ENCODE measurements around the gene STX1B.
"Not testable (repeated sequence)": the region's sequence is repeated elsewhere in the genome, so short reads cannot be mapped to it uniquely, and the experiment has no call there.

STX1B gene

DNA sequence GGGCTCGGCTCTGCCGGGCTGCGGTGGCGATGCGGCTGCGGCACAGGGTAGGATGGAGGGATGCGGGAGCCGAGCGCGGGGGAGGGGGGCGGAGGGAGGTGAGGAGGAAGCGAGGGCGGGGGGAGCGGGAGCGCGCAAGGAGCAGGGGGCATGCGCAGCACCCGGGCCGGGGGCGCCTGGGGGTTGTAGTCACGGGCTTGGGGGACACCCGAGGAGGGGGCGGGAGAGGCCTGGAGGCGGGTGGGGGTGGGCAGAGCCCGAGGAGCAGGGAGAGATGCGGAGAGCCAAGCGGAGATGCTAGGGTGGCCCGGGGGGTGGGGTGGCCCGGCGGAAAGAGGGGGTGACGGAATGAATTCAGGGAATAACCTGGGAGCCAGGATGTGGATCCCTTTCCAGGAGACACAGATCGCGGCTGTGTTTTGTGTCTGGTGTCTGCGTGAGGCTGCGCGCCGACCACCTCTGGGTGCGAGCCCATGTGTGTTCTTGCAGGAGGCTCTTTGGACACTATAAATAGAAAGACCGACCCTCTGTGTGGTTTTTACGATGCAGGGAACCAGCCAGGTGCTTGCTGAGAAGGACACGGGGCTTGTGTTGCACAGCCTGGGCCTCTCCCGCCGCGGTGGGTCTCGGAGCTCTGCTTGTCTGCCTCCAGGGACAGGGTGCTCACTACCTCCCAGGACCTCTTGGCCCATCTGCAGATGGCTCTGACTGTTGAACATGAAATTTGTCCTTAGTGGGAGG, at the start of gene STX1B:
TSS of gene STX1B (minus strand) at position 54 of the 741 bp plus-strand sequence. CDS start 242 bp downstream, outside the sequence.
- peak; percentile 26 to 67 (median 62) for DNase-seq

DNA sequence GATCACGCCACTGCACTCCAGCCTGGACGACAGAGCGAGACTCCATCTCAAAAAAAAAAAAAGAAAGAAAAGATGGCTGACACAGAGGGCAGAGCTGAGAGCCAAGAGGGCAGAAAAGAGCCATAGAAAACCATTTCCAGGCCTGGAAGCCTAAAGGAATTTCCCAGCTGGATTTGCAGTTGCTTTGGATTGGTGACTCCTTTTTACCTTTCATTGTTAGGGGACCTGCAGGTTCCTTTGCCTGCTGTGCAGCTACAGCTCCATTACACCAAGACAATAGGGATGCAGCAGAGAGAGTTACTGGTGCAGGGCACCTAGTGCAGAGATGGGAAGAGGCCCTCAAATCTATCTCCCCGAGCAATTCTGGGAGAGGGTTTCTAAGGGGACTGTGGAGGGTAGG, 45.2 kb upstream of the STX1B start:
- no peak for DNase-seq

DNA sequence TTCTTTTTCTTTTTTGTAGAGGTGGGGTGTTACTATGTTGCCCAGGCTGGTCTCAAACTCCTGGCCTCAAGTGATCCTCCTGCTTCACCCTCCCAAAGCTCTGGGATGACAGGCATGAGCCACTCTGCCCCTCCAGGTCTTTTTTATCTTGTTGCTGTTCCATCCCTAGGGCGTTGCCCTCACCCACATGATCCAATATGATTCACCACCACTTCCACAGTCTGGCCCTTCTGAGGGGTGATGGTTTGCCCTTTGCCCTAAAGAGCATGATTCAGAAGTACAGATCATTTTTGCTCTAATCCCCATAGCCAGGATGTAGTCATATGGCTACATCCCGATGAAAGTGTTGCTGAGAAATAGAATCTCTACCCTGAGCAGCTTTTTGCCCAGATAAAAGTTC, 41.7 kb upstream of the STX1B start:
- no peak for DNase-seq

DNA sequence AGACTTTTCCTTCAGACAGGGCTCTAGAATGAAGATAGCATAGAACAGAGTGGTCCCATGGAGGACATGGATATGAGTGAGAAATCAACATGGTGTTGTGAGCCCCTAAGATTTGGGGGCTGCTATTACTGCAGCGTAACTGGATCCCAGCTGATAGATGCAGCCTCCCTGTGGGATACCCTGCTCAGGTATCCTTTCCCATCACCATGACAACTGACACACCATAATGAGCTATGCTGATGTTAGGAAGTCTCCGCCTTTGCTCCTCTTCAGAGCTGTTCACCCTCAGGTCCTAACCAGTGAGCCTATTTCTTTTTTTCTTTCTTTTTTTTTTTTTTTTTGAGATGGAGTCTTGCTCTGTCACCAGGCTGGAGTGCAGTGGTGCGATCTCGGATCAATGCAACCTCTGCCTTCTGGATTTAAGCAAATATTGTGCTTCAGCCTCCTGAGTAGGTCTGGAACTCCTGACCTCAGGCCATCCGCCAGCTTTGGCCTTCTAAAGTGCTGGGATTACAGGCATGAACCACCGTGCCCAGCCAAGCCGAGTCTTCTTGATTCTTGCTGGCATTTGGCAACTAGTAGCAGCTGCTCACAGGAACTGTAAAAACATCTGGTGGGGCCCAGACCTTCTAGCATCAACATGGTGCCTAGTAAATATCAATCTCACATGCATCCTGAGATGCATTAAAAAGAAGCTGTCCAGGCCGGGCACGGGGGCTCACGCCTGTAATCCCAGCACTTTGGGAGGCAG, 40.0 kb upstream of the STX1B start:
- DNase-seq: no peak

DNA sequence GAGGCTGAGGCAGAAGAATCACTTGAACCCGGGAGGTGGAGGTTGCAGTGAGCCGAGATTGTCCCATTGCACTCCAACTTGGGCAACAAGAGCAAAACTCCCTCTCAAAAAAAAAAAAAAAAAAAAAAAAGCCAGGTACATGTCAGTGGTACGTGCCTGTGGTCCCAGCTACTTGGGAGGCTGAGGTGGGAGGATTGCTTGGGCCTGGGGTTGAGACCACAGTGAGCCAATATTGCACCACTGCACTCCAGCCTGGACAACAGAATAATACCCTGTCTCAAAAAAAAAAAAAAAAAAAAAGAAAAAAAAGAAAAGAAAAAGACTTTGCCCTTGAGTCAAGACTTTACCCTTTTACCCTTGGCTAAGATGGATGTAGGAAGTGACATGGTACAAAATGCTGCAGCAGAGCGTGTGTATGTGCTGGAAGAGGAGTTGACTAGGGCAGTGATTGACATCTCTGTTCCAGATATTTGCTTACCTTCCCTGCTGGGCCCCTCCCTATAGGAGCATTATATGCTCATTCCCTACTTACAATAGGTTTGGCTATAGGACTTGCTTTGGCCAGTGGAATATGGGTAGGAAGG, 33.6 kb upstream of the STX1B start:
- DNase-seq: no peak

DNA sequence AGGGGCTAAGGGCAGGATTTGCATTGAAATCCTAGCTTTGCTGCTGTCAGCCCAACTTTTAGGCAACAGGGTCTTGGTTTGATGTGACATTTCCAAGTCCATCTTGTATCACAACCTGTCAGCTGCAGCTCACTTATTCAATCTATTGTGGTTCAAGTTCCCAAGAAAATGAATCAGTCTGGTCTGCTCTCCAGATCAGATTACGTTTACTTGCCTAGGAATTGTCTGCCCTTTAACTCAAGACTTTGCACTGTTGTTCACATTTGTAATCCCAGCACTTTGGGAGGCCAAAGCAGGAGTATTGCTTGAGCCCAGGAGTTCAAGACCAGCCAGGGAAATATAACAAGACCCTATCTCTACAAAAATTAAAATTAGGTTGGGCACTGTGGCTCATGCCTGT, 32.9 kb upstream of the STX1B start:
- no peak for DNase-seq

DNA sequence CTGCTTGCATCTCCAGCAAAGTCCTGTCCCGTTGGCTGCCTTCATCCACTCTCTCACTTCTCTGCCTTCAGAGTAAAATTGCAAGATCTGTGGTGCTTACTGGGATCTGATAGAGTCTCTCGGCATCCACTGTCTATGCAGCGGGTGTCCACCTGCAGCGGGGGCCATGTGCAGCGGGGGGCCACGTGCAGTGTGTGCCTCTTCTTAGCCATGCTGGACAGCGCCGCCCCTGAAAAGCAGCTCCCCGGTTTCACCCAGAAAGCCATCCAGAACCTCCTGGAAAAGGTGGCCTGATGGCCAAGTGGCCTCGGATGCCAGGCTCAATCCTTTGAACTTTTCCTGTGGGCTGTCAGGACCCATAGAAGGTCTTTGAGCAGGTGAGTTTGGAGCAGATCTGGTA, 32.4 kb upstream of the STX1B start:
- DNase-seq: no peak

DNA sequence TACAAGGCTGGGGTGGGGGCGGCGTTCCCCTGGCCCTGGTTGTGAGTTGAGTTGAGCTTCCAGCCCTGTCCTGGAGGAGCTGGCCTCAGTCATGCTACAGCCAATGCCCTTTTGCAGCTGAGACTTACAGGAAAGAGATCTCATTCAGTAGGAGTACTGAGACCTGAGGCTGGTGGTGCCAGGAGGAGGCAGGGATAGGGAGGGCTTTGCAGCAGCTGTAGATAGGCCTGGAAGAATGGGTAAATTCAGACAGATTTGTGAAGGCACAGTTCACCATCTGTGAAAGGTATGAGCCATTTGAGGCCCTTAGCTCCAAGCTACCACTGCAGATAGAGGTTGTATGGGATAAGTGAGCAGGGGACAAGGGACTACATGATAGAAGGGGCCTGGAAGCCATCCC, 28.6 kb upstream of the STX1B start:
- no peak for DNase-seq

DNA sequence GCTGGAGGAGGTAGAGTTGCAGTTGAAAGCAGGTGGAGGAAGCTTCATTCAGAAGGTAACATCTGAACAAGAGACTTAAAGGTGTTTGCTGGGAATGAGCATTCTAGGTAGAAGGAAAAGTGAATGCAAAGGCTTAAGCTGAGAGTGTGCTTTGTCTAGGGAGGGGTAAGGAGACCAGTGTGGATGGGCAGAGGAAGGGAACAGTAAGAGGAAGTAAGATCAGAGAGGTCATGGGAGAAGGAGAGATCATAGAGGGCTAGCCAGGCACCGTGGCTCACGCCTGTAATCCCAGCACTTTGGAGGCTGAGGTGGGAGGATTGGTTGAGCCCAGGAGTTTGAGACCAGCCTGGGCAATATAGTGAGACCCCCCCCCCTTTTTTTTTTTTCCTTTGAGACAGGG, 26.3 kb upstream of the STX1B start:
- DNase-seq: no peak

DNA sequence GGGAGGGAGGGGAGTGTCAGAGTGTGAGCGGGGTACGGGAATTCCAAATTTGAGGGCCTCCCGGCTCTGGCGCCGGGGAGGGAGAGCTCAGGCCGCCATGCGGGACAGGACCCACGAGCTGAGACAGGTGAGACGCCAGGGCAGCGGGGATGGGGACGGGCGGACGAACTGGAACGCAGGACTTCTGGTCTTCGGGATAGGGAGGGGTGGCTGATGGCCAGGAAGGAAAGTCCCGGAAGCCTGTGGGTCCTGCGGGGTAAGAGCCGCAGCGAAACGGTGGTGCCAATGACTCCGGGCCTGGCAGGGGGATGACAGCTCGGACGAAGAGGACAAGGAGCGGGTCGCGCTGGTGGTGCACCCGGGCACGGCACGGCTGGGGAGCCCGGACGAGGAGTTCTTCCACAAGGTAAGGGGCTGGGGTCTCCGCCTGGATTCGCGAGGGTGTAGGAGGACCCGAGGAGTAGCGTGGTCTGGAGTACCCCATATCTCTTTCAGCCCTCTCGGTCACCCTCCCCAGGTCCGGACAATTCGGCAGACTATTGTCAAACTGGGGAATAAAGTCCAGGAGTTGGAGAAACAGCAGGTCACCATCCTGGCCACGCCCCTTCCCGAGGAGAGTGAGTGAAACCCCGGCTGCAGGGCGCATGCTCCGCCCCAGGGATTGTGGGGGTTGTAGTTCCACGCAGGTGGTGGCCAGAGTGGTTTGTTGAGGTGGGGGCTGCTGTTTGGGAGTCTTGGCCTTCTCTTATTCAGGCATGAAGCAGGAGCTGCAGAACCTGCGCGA, 23.5 kb upstream of the STX1B start:
- peak; percentile 71 to 85 (median 81) for DNase-seq

DNA sequence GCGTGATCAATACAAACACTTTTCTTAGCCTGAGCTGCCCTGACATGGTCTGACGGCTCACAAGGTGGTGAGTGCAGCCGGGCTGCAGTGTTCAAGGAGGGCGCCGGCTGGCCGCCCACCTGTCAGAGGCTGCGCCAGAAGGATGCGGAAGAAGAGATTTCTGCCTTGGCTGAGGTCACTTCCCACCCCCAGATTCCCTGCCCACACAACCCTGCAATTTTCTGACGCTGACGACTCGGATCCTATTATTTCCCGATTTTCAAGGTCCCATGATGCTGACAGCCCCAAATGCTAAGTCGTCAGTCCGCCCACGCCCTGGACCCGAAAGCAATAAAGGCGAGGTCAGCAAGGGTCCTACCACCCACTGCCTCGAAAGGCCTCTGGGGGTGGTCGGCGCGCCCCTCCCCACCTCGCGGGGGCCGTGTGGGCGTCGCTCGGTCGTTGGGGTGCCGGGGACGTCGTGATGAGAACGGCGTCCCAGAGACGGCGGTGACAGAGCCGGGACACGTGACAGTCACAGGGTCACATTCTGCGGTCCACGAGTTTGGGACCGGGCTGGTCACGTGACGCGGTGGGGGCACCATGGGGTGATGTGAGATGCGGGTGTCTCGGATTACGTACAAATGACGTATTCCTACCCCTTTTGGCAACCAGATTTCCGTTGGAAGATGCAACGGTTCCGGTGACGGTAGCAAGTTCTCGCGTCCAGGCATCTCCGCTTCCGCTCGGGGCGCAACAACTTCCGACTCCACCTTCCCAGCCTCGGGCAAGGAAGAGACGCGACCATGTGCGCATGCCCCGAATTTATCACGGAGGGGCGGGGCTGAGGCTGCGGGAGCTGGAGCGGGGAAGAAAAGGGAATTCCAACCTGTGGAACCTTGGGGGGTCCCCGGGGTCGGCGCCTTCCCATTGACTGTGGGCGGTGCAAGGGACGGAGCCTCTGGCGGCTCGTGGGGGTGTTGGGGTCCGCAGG, 22.6 kb upstream of the STX1B start, which contains the start of gene STX4:
TSS of gene STX4 (plus strand) at position 823 of the 973 bp plus-strand sequence. CDS start 248 bp downstream, outside the sequence.
- DNase-seq: peak; percentile 94 to 100 (median 96)

DNA sequence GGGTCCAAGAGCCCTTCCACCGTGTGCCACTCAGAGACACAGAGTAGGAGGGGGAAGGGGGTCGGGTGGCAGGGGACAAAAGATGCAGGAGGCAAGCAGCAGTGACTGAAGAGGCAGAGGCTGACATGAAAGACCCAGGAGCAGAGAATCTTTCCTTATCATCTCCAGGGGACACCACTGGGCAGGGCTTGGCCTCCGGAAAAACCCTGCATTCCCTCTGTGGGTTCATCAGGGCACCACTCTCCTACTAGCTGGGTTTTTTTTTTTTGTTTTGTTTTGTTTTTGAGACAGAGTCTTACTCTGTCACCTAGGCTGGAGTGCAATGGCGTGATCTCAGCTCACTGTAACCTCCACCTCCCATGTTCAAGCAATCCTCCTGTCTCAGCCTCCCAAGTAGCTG, 20.8 kb upstream of the STX1B start:
- no peak for DNase-seq

DNA sequence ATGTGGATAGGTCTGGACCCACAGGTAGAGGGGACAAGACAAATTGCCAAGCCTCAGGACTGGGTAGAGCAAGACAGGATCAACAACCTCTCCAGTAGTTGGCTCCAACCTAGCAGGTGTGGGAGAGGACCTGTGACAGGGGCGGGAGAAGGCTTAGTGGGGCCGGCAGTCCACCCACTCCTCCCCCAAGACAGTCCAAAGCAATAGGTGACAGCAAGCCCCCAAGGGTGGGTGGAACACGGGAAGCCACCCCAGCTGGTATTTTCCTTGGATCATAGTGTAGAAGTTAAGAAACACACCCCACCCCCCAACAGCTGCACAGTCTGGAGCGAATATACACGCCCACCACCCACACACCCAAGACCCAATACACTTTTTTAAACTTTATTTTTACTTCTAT, 18.8 kb upstream of the STX1B start:
- DNase-seq: no peak

DNA sequence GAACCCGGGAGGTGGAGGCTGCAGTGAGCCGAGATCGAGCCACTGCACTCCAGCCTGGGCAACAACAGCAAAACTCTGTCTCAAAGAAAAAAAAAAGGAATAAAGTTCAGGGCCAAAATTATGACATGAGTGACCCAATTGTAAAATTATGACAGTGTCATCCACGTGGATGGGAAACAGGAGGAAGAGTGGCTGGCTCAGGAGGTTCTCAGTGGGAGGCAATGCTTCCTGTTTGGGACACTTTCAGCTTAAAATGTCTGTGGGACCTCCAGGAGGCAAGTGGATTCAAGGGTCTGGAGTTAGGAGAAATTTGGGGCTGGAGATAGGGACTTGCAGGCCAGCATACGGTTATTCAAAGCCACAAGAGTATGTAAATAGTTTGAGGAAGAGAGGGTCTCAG, 14.9 kb upstream of the STX1B start:
- DNase-seq: no peak

DNA sequence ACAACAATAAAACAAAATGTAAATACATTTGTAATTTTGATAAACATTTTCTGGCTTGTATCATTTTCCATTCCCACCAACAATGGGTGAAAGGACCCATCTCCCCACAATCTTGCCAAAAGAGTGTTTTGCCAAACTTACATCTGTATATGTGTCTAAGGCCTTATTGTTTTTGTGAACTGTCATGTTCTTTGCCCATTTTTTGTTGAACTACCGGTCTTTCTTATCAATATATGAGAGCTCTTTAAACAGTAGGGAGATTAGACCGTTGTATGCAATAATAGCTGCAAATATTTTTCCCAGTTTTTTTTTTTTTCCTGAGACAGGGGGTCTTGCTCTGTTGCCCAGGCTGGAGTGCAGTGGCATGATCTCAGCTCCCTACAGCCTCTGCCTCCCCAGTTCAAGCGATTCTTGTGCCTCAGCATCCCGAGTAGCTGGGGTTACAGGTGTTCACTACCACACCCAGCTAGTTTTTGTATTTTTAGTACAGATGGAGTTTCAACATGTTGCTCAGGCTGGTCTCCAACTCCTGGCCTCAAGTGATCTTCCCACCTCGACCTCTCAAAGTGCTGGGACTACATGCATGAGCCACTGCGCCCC, 13.3 kb upstream of the STX1B start:
- DNase-seq: no peak

DNA sequence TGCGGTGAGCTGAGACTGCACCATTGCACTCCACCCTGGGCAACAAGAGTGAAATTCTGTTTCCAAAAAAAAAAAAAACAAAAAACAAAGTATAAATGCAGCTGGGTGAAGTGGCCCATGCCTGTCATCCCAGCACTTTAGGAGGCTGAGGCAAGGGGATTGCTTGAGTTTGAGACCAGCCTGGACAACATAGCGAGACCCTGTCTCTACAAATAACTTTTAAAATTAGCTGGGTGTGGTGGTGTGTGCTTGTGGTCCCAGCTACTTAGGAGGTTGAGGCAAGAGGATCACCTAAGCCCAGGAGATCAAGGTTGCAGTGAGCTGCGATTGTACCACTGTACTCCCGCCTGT, 12.8 kb upstream of the STX1B start:
- DNase-seq: no peak

DNA sequence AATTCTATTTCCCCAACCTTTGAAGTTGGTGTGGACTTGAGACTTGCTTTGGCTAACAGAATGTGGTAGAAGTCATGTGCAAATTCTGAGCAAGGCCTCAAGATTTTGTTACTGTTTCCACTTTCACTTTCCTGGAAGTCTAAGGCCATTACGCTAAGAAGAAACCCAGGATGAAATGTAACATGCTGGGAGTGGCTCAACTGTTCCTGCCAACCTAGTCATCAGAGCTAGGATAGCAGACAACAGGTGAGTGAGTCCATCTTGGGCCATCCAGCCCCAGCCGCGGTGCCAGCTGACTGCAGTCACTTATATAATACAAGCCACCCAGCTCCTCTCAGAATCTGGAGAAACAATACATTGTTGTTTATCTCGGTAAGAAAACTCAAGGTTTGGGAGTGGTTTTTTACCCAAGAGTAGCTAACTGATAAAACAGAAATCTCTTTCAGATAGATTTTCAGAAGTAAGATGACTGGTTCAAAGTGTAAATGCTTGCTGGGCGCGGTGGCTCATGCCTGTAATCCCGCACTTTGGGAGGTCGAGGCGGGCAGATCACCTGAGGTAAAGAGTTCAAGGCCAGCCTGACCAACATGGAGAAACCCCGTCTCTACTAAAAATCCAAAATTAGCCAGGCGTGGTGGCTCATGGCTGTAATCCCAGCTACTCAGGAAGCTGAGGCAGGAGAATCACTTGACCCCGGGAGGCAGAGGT, 12.3 kb upstream of the STX1B start:
- no peak for DNase-seq

DNA sequence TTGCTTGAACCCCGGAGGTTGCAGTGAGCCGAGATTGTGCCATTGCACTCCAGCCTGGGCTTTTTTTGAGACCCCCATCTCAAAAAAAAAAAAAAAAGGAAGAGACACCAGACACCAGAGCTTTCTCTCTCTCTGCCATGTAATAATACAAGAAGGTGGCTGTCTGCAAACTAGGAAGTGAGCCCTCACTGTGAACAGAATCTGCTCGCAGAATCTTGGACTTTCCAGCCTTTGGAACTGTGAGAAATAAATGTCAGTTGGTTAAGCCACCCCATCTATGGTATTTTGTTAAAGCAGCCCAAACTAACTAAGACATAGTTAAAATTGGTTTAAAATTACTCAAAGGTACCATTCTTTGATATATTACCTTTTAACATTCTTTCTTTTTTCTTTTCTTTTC, 10.1 kb upstream of the STX1B start:
- no peak for DNase-seq

DNA sequence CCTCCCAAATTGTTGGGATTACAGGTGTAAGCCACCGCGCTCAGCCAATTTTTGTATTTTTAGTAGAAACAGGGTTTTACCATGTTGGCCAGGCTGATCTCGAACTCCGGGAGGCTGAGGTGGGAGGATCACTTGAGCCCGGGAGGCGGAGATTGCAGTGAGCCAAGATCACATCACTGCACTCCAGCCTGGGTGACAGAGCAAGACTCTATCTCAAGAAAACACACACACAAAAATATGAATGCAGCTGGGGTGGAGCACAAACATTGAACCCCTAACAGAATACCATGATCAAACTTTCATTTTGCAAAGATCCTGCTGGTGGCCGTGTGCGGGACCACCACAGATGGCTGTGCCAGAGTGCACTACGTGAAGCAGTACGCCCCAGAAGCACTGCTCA, 7.3 kb upstream of the STX1B start:
- not testable (repeated sequence) for DNase-seq

DNA sequence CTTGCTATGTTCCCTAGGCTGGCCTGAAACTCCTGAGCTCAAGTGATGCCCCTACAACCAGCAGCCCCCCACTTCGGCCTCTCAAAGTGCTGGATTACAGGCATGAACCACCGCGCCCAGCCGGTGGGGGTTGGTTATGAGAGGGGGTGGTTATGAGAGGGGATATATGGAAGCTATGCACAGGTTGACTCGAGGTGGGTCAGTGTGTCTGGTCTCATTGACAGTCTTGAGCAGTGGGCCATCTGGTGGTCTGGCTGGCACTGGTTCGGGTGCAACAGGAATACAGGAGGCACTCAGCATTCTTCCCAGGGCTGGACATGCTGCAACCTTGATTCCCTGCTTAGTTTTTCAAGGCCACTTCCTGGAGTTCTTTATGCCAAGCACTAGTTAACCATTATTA, 5.6 kb upstream of the STX1B start:
- DNase-seq: no peak

DNA sequence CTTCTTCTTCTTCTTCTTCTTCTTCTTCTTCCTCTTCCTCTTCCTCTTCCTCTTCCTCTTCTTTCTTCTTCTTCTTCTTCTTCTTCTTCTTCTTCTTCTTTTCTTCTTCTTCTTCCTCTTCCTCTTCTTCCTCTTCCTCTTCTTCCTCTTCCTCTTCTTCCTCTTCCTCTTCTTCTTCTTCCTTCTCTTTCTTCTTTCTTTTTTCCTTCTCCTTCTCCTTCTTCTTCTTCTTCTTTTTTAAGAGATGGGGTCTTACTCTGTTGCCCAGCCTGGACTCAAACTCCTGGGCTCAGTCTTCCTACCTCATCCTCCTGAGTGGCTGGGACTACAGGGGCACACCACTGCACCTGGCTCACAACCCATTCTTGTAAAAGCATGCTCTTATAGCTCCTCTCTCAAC, 2.9 kb upstream of the STX1B start:
- not testable (repeated sequence) for DNase-seq
